ENCODE measurements around the gene CSRP1.

DNA sequence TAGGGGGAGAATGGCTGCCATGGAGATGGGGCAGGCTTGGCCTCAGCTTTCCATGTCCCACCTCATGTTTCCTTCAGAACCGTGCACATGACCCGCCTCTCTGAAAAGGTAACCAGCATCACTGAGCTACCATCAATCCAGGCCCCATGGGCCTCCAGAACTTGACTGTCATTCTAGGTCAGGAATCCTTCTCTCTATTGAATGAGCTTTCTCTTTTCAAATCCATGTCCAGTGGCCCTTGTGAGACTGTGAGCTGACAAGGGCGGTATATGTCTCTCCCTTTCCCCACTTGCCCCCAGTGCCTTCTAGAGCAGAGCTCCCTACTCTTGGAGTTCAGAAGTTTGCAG lies 4.4 kb downstream of the CSRP1 start:
- TF ChIP-seq CTCF (IDR thresholded peaks at IDR 0.05): no peak
- TF ChIP-seq POLR2A (IDR thresholded peaks at IDR 0.05): no peak
